NB4 (cell line): ENCODE data around the gene KCNA2.

Experiments
- POLR2A ChIP-seq: IDR thresholded peaks from 2 replicates; pipeline ENCODE4 v1.6.1; 2011; ENCODE audit warnings: mild to moderate bottlenecking; ENCODE audit not compliant: insufficient read length; ENCODE audit errors: extremely low read depth
- TF ChIP-seq, protein P1 (sequence below): IDR thresholded peaks from one replicate; pipeline ENCODE4 v1.5.1; 2012; ENCODE audit warnings: low read depth, low read length
- TF ChIP-seq, protein P2 (sequence below): IDR thresholded peaks from 2 replicates; pipeline ENCODE4 v1.6.1; 2011; ENCODE audit warnings: low read depth, low read length

DNA sequence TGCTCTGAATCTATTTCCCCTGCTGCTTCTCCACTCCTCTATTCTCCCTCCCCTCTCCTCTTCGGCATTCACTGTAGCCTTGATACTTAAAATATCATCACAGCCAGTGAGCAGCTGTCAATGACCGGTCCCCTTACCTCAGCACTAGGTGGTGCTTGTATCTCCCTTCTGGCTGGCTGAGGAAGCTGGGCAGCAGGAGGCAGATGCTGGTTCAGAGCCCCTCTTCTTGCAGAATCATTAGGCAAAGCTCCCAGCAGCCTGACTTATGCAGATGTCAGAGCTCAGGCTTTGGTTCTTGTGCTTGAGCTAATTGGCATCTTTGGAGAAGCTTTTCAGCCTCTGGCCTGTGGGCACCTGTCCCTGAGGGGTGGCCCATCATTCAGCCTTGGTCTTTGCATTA lies 31.9 kb upstream of the KCNA2 start:
- TF ChIP-seq, protein P1, sequence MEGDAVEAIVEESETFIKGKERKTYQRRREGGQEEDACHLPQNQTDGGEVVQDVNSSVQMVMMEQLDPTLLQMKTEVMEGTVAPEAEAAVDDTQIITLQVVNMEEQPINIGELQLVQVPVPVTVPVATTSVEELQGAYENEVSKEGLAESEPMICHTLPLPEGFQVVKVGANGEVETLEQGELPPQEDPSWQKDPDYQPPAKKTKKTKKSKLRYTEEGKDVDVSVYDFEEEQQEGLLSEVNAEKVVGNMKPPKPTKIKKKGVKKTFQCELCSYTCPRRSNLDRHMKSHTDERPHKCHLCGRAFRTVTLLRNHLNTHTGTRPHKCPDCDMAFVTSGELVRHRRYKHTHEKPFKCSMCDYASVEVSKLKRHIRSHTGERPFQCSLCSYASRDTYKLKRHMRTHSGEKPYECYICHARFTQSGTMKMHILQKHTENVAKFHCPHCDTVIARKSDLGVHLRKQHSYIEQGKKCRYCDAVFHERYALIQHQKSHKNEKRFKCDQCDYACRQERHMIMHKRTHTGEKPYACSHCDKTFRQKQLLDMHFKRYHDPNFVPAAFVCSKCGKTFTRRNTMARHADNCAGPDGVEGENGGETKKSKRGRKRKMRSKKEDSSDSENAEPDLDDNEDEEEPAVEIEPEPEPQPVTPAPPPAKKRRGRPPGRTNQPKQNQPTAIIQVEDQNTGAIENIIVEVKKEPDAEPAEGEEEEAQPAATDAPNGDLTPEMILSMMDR = no peak
- TF ChIP-seq POLR2A = no peak
- TF ChIP-seq, protein P2, sequence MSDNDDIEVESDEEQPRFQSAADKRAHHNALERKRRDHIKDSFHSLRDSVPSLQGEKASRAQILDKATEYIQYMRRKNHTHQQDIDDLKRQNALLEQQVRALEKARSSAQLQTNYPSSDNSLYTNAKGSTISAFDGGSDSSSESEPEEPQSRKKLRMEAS = no peak
